Stimulated activated CD8-positive, alpha-beta memory T cell treated with anti-CD3 and anti-CD28 coated beads, Interleukin-2, amount 100 ng/mL, for 1 hour (primary cell): ENCODE results near the gene SERPINB6.
"Not testable (repeated sequence)": the region's sequence is repeated elsewhere in the genome, so short reads cannot be mapped to it uniquely, and the experiment has no call there.

ENCODE experiments used
- DNase-seq, 2 donors: peaks; one replicate each; pipeline ENCODE4 v3.0.0-alpha.2; 2020; ENCODE audit warnings: low read depth in 2 of 2

SERPINB6 gene

GRCh38 chr6:2913621-2914317 lies 57.6 kb downstream of the SERPINB6 start:
- DNase-seq: no peak

- no peak for DNase-seq
These were observed 60.2 kb downstream of the SERPINB6 start for GRCh38 chr6:2911171-2911570.

- no peak for DNase-seq
These were observed 61.6 kb downstream of the SERPINB6 start for GRCh38 chr6:2909718-2910117.

GRCh38 chr6:2909051-2909606 lies 62.2 kb downstream of the SERPINB6 start:
- DNase-seq: not testable (repeated sequence)

GRCh38 chr6:2908516-2908915 lies 62.9 kb downstream of the SERPINB6 start:
- not testable (repeated sequence) for DNase-seq

GRCh38 chr6:2903411-2904185 lies 67.8 kb downstream of the SERPINB6 start:
- DNase-seq: not testable (repeated sequence)

- DNase-seq: not testable (repeated sequence)
These were observed 69.5 kb downstream of the SERPINB6 start for GRCh38 chr6:2901645-2902502.

GRCh38 chr6:2900821-2901644 lies 70.3 kb downstream of the SERPINB6 start:
- no peak for DNase-seq

- no peak for DNase-seq
These were observed 71.1 kb downstream of the SERPINB6 start for GRCh38 chr6:2900221-2900807.

GRCh38 chr6:2899596-2899995 lies 71.8 kb downstream of the SERPINB6 start:
- no peak for DNase-seq
